ENCODE measurements around the gene MLYCD.
"Not testable (repeated sequence)": the region's sequence is repeated elsewhere in the genome, so short reads cannot be mapped to it uniquely, and the experiment has no call there.

The MLYCD gene

DNA sequence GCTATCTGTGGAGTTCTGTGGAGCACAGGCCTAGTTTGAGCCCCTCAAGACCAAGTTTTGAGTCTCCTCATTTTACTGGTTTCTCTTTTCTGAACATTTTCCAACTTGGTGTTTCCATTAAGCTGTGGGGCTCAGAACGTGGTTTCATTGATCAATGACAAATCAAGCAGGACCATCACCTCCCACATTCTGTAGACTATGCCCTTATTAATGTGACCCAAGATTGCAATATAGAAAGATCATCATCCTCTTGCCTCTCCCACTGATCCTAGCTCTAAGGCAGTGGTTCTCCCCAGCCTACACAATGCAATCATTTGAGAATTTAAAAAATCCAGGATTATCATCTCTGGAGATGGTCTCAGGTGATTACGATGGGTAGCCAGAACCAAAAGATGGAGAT is 38.4 kb downstream of the MLYCD start:
- DNase-seq (ENCODE audit: low read depth), result no peak
- TF ChIP-seq, protein P1, sequence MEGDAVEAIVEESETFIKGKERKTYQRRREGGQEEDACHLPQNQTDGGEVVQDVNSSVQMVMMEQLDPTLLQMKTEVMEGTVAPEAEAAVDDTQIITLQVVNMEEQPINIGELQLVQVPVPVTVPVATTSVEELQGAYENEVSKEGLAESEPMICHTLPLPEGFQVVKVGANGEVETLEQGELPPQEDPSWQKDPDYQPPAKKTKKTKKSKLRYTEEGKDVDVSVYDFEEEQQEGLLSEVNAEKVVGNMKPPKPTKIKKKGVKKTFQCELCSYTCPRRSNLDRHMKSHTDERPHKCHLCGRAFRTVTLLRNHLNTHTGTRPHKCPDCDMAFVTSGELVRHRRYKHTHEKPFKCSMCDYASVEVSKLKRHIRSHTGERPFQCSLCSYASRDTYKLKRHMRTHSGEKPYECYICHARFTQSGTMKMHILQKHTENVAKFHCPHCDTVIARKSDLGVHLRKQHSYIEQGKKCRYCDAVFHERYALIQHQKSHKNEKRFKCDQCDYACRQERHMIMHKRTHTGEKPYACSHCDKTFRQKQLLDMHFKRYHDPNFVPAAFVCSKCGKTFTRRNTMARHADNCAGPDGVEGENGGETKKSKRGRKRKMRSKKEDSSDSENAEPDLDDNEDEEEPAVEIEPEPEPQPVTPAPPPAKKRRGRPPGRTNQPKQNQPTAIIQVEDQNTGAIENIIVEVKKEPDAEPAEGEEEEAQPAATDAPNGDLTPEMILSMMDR (conservative IDR thresholded peaks at IDR 0.05; ENCODE audit: control insufficient read depth, insufficient read depth, low read depth, low read length), result no peak
- no peak overlapping the region for H3K4me3 ChIP-seq (ENCODE audit: control insufficient read depth, low read depth, low read length)

DNA sequence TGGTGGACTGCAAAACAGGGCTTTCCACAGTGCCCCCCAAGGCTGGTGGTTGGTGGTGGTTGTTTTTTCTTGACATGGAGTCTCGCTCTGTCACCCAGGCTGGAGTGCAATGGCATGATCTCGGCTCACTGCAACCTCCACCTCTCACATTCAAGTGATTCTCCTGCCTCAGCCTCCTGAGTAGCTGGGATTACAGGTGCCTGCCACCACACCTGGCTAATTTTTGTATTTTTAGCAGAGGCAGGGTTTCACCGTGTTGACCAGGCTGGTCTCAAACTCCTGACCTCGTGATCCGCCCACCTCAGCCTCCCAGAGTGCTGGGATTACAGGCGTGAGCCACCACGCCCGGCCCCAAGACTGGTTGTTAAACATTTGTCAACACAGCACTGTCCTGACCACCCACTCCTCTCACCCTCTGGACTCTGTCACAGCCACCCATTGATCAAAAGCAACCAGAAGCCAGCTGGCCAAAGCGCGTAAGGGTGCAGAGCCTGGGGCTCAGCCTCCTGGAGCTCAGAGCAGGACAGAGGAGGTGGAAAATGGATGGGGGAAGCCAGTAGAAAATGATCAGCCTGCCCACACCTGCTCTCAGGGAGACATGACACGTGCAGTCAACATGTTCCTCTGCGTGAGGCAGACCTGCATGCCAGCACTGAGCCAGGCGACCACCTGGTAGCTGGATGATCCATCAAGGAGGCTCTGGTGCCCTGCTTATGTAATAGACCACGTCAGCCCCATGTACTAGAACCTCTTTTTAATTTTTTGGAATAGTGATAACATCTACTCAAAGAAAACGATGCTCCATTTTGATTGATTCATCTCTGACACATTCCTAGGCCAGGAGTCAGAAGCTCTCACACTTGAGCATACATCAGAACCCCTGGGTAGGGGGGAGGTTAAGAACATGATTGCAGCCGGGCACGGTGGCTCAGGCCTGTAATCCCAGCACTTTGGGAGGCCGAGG is 39.3 kb downstream of the MLYCD start:
- H3K4me3 ChIP-seq (ENCODE audit: control insufficient read depth, low read depth, low read length), result no peak overlapping the region
- no peak for DNase-seq (ENCODE audit: low read depth)
- TF ChIP-seq, protein P1 (conservative IDR thresholded peaks at IDR 0.05; ENCODE audit: control insufficient read depth, insufficient read depth, low read depth, low read length), result no peak

DNA sequence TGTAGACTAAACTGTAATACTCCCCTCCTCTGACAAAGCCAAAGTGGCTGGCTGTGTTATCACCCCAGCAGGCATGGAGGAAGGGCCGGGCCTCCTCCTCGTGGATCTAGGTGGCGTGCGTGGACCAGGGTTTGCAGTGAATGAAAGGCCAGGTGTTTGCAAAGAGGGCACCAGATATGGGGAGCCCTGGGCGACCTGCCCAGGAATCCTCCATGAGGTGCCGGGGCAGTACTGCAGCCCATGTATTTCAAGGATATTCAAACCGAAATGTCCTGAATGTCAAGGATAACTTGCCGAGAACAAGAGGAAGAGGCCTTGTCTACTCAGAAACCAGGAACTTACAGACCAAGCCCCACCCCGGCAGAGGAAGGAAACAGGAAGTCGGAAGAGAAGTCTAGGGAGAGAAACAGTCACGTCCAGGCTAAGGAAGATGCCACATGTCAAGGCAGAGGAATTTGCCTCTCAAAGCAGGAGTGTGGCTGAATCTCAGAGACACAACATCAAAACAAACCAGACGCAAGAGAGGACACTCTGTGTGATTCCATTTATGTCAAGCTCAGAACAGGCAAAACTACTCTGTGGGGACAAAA is 40.4 kb downstream of the MLYCD start:
- TF ChIP-seq, protein P1 (conservative IDR thresholded peaks at IDR 0.05; ENCODE audit: control insufficient read depth, insufficient read depth, low read depth, low read length), result no peak
- no peak overlapping the region for H3K4me3 ChIP-seq (ENCODE audit: control insufficient read depth, low read depth, low read length)
- no peak for DNase-seq (ENCODE audit: low read depth)

DNA sequence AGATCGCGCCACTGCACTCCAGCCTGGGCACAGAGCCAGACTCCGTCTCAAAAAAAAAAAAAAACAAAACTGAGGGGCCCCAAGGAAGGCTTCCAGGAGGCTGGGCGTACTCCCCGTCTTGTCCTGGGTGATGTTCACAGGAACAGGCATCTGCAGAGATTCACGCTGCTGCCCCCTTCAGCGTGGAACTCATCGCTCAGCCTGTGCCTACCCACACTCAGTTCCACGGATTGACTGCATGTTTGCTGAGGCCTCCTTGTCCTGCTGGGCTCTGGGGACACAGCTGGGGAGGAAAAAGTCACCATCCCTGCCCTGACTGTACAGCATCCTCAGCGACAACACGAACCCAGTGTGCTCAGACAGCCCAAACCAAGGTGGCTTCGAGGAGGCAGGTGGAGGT is 41.2 kb downstream of the MLYCD start:
- TF ChIP-seq, protein P1 (conservative IDR thresholded peaks at IDR 0.05; ENCODE audit: control insufficient read depth, insufficient read depth, low read depth, low read length), result no peak
- H3K4me3 ChIP-seq (ENCODE audit: control insufficient read depth, low read depth, low read length), result no peak overlapping the region
- DNase-seq (ENCODE audit: low read depth), result no peak

DNA sequence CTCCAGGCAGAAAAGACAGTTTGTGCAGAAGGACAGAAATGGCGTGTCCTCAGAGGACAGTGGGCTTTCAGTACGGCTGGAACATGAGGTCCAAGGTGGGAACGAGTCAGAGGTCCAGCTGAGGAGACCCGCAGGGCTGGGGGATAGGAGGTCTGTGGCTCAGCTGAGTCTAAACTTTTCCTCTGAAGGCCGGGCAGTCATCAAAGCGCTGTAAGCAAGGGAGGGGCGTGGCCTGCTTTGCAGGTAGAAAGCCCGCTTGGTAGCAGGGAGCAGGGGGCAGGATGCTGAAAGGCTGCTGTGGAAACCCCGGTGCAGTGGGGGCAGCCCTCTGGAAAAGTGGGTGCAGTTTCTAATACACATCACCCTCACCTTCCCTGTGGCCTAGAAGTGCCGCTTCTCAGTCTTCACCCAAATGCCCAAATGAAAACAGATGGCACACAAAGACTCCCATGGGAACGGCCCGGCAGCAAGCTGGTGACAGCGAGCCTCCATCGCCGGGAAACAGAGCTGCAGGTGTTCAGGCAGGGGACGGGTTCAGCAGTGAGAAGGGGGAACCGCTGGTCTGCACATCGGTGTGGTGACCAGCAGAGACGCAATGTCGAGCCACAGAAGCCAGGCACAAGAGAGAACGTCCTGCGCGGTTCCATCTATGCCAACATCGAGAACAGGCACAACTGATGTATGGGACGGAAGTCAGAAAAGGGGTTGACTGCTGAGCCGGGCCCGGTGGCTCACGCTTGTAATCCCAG is 41.9 kb downstream of the MLYCD start:
- DNase-seq (ENCODE audit: low read depth), result no peak
- no peak overlapping the region for H3K4me3 ChIP-seq (ENCODE audit: control insufficient read depth, low read depth, low read length)
- TF ChIP-seq, protein P1 (conservative IDR thresholded peaks at IDR 0.05; ENCODE audit: control insufficient read depth, insufficient read depth, low read depth, low read length), result no peak

DNA sequence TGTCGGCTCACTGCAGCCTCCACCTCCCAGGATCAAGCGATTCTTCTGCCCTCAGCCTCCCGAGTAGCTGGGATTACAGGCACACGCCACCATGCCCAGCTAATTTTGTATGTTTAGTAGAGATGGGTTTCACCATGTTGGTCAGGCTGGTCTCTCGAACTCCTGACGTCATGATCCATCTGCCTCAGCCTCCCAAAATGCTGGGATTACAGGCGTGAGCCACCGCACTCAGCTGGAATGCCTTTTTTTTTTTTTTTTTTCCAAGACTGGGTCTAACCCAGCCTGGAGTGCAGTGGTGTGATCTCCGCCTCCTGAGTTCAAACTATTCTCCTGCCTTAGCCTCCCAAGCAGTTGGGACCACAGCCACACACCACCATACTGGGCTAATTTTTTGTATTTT is 42.6 kb downstream of the MLYCD start:
- DNase-seq (ENCODE audit: low read depth); H3K4me3 ChIP-seq (ENCODE audit: control insufficient read depth, low read depth, low read length): not testable (repeated sequence)

DNA sequence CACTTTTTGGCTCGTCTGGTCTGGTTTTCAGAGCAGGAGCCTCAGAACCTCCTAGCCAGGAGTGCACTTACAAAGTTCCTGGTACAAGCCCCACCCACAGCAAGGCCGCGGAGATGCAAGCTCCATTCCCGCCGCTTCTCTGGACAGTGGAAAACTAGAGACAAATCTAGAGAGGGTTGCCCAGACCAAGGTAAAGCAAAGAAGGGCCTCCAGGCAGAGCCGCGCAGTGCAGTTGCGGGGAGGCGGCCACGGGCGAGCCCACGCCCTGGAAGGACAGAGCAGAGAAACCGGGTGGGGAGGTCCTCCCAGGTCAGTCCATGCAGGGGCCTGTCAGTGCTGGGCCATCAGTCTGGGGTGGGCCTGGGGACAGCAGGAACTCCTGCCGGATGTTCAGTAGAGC is 43.2 kb downstream of the MLYCD start:
- no peak overlapping the region for H3K4me3 ChIP-seq (ENCODE audit: control insufficient read depth, low read depth, low read length)
- TF ChIP-seq, protein P1 (conservative IDR thresholded peaks at IDR 0.05; ENCODE audit: control insufficient read depth, insufficient read depth, low read depth, low read length), result no peak
- DNase-seq (ENCODE audit: low read depth), result no peak

All from fibroblast of mammary gland (primary cell).